Measurements from ENCODE around the gene UBAC2. TPM values are rescaled to one million over a fixed set of nuclear protein-coding genes. Genes with fewer than 3 reads are reported as not detected.

The UBAC2 gene
- total RNA-seq, 1 experiment from 2014 or later, result 103 TPM

DNA sequence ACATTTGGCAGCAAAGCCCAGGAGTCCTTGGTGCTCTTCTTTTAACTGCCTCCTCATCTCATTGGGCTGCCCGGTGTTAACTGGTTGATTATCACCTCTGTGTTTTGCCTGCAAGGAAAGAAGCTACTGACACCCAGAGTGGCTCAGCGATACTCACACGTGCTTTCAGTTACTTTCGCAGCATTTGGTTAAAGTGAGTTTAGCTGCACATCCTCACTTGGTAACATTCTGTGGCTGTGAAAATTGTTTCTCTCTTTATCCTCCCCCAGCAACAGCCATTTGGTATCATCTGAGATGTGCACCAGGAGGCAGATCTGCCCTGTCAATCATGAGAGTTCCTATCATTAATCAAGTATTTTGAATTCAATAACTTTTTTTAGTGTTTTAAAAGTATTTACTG lies 151.1 kb downstream of the UBAC2 start:
- intact Hi-C loops (cut with micrococcal nuclease; ENCODE audit: unreplicated experiment), result no loop called here
- no peaks in the 10 kb centered on the region for H3K27me3 Mint-ChIP-seq (ENCODE audit: insufficient read depth, unreplicated experiment)
- no TSS peak for BruUV-seq (replicated peaks)
- Histone ChIP-seq H3K27me3 (replicated peaks; ENCODE audit: control insufficient read depth, insufficient read depth, low read length) (no peaks in the 10 kb centered on the region), H3K36me3 (ENCODE audit: control insufficient read depth, insufficient read depth, low read length) (peaks cover 2% of the 10 kb centered on the region), H3K4me3 (ENCODE audit: low read depth, low read length) (no peak overlapping the region), H3K4me1 (no peaks in the 10 kb centered on the region), H3K9me3 (no peaks in the 10 kb centered on the region)
- peaks cover 7% of the 10 kb centered on the region for H3K4me1 Mint-ChIP-seq (ENCODE audit: low read depth, unreplicated experiment)
- no peaks in the 10 kb centered on the region for H3K9me3 Mint-ChIP-seq (ENCODE audit: unreplicated experiment)
- CTCF ChIA-PET, result interaction anchor here (0.6 kb wide), 1 partner anchor 47 kb away, joined by 3 read pairs; no protein-coding TSS in a partner anchor
- TF ChIP-seq, protein P1, sequence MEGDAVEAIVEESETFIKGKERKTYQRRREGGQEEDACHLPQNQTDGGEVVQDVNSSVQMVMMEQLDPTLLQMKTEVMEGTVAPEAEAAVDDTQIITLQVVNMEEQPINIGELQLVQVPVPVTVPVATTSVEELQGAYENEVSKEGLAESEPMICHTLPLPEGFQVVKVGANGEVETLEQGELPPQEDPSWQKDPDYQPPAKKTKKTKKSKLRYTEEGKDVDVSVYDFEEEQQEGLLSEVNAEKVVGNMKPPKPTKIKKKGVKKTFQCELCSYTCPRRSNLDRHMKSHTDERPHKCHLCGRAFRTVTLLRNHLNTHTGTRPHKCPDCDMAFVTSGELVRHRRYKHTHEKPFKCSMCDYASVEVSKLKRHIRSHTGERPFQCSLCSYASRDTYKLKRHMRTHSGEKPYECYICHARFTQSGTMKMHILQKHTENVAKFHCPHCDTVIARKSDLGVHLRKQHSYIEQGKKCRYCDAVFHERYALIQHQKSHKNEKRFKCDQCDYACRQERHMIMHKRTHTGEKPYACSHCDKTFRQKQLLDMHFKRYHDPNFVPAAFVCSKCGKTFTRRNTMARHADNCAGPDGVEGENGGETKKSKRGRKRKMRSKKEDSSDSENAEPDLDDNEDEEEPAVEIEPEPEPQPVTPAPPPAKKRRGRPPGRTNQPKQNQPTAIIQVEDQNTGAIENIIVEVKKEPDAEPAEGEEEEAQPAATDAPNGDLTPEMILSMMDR (IDR thresholded peaks at IDR 0.05; ENCODE audit: insufficient read depth in 1 of 2, low read depth in 1 of 2, low read length in 1 of 2, severe bottlenecking in 1 of 2, unreplicated experiment in 1 of 2), result no peak
- H3K36me3 Mint-ChIP-seq (ENCODE audit: insufficient read depth, unreplicated experiment), result peaks cover 36% of the 10 kb centered on the region
- no peak overlapping the region for H3K4me3 Mint-ChIP-seq (ENCODE audit: unreplicated experiment)
- DNase-seq, result no peak
- H3K27ac Mint-ChIP-seq (ENCODE audit: unreplicated experiment), result no peak overlapping the region
- POLR2A ChIA-PET, result no interaction called here

DNA sequence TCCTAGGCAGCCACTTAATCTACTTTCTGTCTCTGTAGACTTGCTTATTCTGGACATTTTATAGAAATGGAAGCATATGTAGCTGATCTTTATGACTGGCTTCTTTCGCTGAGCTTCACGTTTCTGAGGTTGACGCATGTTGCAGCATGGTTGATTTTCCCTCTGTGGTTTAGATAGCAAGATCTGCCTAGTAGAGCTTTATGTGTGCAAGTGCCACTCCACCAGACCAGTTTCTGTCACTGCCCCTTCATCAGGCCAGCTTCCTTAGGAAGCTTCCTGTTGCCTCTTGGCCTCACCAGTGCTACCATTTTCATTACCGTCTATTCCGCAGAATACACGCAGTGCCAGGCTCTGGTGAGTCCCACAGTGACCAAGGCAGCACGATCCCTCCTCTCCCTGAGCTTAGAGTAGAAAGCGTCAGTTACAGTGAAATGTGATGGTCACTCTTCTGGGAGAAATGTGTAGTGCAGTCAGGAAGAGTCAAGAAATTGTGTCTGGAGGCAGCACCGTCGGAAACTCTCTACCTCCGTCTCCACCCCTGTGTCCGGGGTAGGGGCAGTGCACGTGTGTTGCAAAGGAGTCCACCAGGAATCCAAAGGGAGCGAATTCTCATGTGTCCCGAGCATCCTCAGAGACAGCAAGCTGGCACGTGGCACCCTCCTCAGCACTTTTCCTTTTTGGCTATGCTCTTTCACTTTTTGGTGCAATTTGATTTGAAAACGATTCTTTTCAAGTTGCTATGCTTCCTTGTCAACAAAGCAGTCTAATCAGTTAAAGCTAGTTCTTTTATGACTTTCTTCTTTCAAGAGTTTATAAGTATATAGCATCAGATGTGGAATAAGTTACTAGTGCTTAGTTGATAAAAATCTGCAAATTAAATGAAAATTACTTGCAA lies 151.9 kb downstream of the UBAC2 start:
- DNase-seq, result no peak
- TF ChIP-seq, protein P1 (IDR thresholded peaks at IDR 0.05; ENCODE audit: insufficient read depth in 1 of 2, low read depth in 1 of 2, low read length in 1 of 2, severe bottlenecking in 1 of 2, unreplicated experiment in 1 of 2), result no peak
- ChIA-PET CTCF (interaction anchor here (0.6 kb wide), 1 partner anchor 48 kb away, joined by 3 read pairs; no protein-coding TSS in a partner anchor), POLR2A (no interaction called here)
- no TSS peak for BruUV-seq (replicated peaks)
- Histone ChIP-seq H3K4me1 (no peaks in the 10 kb centered on the region), H3K36me3 (ENCODE audit: control insufficient read depth, insufficient read depth, low read length) (peaks cover 5% of the 10 kb centered on the region), H3K9me3 (no peaks in the 10 kb centered on the region), H3K4me3 (ENCODE audit: low read depth, low read length) (no peak overlapping the region), H3K27me3 (replicated peaks; ENCODE audit: control insufficient read depth, insufficient read depth, low read length) (no peaks in the 10 kb centered on the region)
- peaks cover 7% of the 10 kb centered on the region for H3K4me1 Mint-ChIP-seq (ENCODE audit: low read depth, unreplicated experiment)
- H3K9me3 Mint-ChIP-seq (ENCODE audit: unreplicated experiment), result no peaks in the 10 kb centered on the region
- no peak overlapping the region for H3K4me3 Mint-ChIP-seq (ENCODE audit: unreplicated experiment)
- intact Hi-C loops (cut with micrococcal nuclease; ENCODE audit: unreplicated experiment), result no loop called here
- H3K27me3 Mint-ChIP-seq (ENCODE audit: insufficient read depth, unreplicated experiment), result no peaks in the 10 kb centered on the region
- H3K36me3 Mint-ChIP-seq (ENCODE audit: insufficient read depth, unreplicated experiment), result peaks cover 40% of the 10 kb centered on the region
- no peak overlapping the region for H3K27ac Mint-ChIP-seq (ENCODE audit: unreplicated experiment)

DNA sequence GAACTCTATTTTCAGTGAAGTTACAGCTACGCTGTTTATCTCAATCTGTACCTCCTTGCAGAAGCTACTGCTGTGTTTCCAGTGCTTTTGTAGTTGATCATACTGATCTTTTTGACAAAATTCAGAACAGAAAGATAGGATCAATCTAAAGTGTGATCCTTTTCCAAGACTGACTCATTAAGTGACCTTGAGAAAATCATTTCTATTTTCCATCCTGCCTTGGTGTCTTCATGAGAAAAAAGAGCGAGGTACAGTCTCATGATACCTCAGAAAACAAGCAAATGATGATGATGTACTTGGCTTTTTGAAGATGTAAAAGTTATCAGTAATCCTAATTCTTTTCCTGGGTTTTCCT lies 152.6 kb downstream of the UBAC2 start:
- H3K27me3 Mint-ChIP-seq (ENCODE audit: insufficient read depth, unreplicated experiment), result no peaks in the 10 kb centered on the region
- CTCF ChIA-PET, result no interaction called here

More for the DNA sequence above, 152.6 kb downstream of the UBAC2 start:
- H3K4me1 ChIP-seq, result no peaks in the 10 kb centered on the region
- H3K9me3 ChIP-seq, result no peaks in the 10 kb centered on the region
- intact Hi-C loops (cut with micrococcal nuclease; ENCODE audit: unreplicated experiment), result no loop called here
- no peak for DNase-seq
- H3K4me1 Mint-ChIP-seq (ENCODE audit: low read depth, unreplicated experiment), result peaks cover 7% of the 10 kb centered on the region
- peaks cover 5% of the 10 kb centered on the region for H3K36me3 ChIP-seq (ENCODE audit: control insufficient read depth, insufficient read depth, low read length)
- TF ChIP-seq, protein P1 (IDR thresholded peaks at IDR 0.05; ENCODE audit: insufficient read depth in 1 of 2, low read depth in 1 of 2, low read length in 1 of 2, severe bottlenecking in 1 of 2, unreplicated experiment in 1 of 2), result no peak
- no peaks in the 10 kb centered on the region for H3K27me3 ChIP-seq (replicated peaks; ENCODE audit: control insufficient read depth, insufficient read depth, low read length)
- BruUV-seq (replicated peaks), result no TSS peak
- H3K4me3 ChIP-seq (ENCODE audit: low read depth, low read length), result no peak overlapping the region
- no peak overlapping the region for H3K27ac Mint-ChIP-seq (ENCODE audit: unreplicated experiment)
- H3K4me3 Mint-ChIP-seq (ENCODE audit: unreplicated experiment), result no peak overlapping the region
- H3K36me3 Mint-ChIP-seq (ENCODE audit: insufficient read depth, unreplicated experiment), result peaks cover 41% of the 10 kb centered on the region
- POLR2A ChIA-PET, result no interaction called here
- H3K9me3 Mint-ChIP-seq (ENCODE audit: unreplicated experiment), result no peaks in the 10 kb centered on the region
